Esophagus muscularis mucosa (tissue), 4 donors: ENCODE results near the gene APOE.

Source experiments
- EP300 ChIP-seq: sonication (generic); formaldehyde crosslinking; IDR thresholded peaks from one replicate; pipeline ENCODE4 v1.6.1; 2017; ENCODE audit warnings: antibody characterized with exemption
- POLR2AphosphoS5 ChIP-seq, 2 donors: sonication (generic); formaldehyde crosslinking; IDR thresholded peaks; one replicate each; pipeline ENCODE4 v1.6.1; 2017; ENCODE audit warnings: antibody characterized with exemption in 2 of 2
- TF ChIP-seq, protein P1 (sequence below), 3 experiments: fragments of 200-600 bp in 2 of 3; fragments of 450-650 bp in 1 of 3; sonication (generic) in 2 of 3; IDR thresholded peaks; one replicate each; pipeline ENCODE4 v1.5.1; 2017 to 2019; ENCODE audit warnings: antibody characterized with exemption in 3 of 3, mild to moderate bottlenecking in 2 of 3, moderate library complexity in 1 of 3

- TF ChIP-seq, protein P1, sequence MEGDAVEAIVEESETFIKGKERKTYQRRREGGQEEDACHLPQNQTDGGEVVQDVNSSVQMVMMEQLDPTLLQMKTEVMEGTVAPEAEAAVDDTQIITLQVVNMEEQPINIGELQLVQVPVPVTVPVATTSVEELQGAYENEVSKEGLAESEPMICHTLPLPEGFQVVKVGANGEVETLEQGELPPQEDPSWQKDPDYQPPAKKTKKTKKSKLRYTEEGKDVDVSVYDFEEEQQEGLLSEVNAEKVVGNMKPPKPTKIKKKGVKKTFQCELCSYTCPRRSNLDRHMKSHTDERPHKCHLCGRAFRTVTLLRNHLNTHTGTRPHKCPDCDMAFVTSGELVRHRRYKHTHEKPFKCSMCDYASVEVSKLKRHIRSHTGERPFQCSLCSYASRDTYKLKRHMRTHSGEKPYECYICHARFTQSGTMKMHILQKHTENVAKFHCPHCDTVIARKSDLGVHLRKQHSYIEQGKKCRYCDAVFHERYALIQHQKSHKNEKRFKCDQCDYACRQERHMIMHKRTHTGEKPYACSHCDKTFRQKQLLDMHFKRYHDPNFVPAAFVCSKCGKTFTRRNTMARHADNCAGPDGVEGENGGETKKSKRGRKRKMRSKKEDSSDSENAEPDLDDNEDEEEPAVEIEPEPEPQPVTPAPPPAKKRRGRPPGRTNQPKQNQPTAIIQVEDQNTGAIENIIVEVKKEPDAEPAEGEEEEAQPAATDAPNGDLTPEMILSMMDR (IDR thresholded peaks at IDR 0.05) = no peak
- TF ChIP-seq EP300 (no peak), POLR2AphosphoS5 (IDR thresholded peaks at IDR 0.05) (no peak)
Observed at GRCh38 chr19:44943801-44944249, 38.2 kb downstream of the APOE start.
